ENCODE data around the gene COL4A2.
A peak's percentile ranks its signal among the peaks of the same experiment; 100 is the strongest.

GRCh38 chr13:110392510-110393240 lies 85.6 kb downstream of the COL4A2 start:
- peak; percentile 51; the same call in 1 of the 2 replicates for TF ChIP-seq GATA3 (IDR thresholded peaks at IDR 0.05; ENCODE audit: low read depth, low read length)
- peak; percentile 84 for TF ChIP-seq GATA2 (IDR thresholded peaks at IDR 0.05; ENCODE audit: low read depth, low read length)

Measured in SH-SY5Y (cell line).